ENCODE results near the gene GCAT. TPM values are rescaled to one million over a fixed set of nuclear protein-coding genes. Genes with fewer than 3 reads are reported as not detected.
A peak's percentile ranks its signal among the peaks of the same experiment; 100 is the strongest.

Gene GCAT
- total and polyA plus RNA-seq, 2 of the 13 experiments (the other 11 are each of a cell fraction or from before 2014, with no cell fraction given), result 28.0 to 50.3 TPM

- peak; percentile 38; the same call in 1 of the 2 replicates for TF ChIP-seq MAZ (IDR thresholded peaks at IDR 0.05; ENCODE audit: borderline replicate concordance, low read depth, low read length)
- TF ChIP-seq MAZ (CRISPR knock-in tag; IDR thresholded peaks at IDR 0.05; ENCODE audit: low read depth), result peak; percentile 90
- no peak for TF ChIP-seq ZNF20 (CRISPR knock-in tag; IDR thresholded peaks at IDR 0.05)
- TF ChIP-seq MXD4 (CRISPR knock-in tag; IDR thresholded peaks at IDR 0.05), result 0 out of 2 replicates have a peak, but pooled peaks have one; percentile 26
- no peak for TF ChIP-seq ZNF75D (CRISPR knock-in tag; IDR thresholded peaks at IDR 0.05; ENCODE audit: borderline replicate concordance)
- peak; percentile 75 for TF ChIP-seq ZBTB7A (CRISPR knock-in tag; IDR thresholded peaks at IDR 0.05)
- peak; percentile 88; the same call in 1 of the 2 replicates for TF ChIP-seq ZSCAN12 (CRISPR knock-in tag; IDR thresholded peaks at IDR 0.05)
- TF ChIP-seq ISX (CRISPR knock-in tag; conservative IDR thresholded peaks at IDR 0.05), result no peak
- peak; percentile 40; the same call in 1 of the 2 replicates for TF ChIP-seq E2F1 (CRISPR knock-in tag; IDR thresholded peaks at IDR 0.05)
- TF ChIP-seq GATAD1 (CRISPR knock-in tag; IDR thresholded peaks at IDR 0.05), result peak; percentile 83
- peak; percentile 80; the same call in 1 of the 2 replicates for TF ChIP-seq FOXC1 (CRISPR knock-in tag; IDR thresholded peaks at IDR 0.05; ENCODE audit: borderline replicate concordance)
- TF ChIP-seq ZNF530 (CRISPR knock-in tag; IDR thresholded peaks at IDR 0.05; ENCODE audit: low read depth), result no peak
- TF ChIP-seq PPARG (CRISPR knock-in tag; conservative IDR thresholded peaks at IDR 0.05), result 0 out of 2 replicates have a peak, but pooled peaks have one; percentile 8
- peak; percentile 78; the same call in 1 of the 2 replicates for TF ChIP-seq ZNF564 (CRISPR knock-in tag; IDR thresholded peaks at IDR 0.05)
- no peak for TF ChIP-seq CTCF (CRISPR knock-in tag; IDR thresholded peaks at IDR 0.05)
- TF ChIP-seq RXRA (CRISPR knock-in tag; IDR thresholded peaks at IDR 0.05), result peak; percentile 72
- TF ChIP-seq ZFP90 (CRISPR knock-in tag; IDR thresholded peaks at IDR 0.05; ENCODE audit: borderline replicate concordance), result peak; percentile 84; the same call in 1 of the 2 replicates
- TF ChIP-seq BCL3 (CRISPR knock-in tag; IDR thresholded peaks at IDR 0.05), result no peak; the same call in none of the 2 replicates
- TF ChIP-seq ARID5B (CRISPR knock-in tag; IDR thresholded peaks at IDR 0.05), result peak; percentile 60; the same call in 1 of the 2 replicates
- TF ChIP-seq SALL2 (CRISPR knock-in tag; IDR thresholded peaks at IDR 0.05), result peak; percentile 93; the same call in 1 of the 2 replicates
- TF ChIP-seq ZZZ3 (CRISPR knock-in tag; IDR thresholded peaks at IDR 0.05; ENCODE audit: borderline replicate concordance), result no peak
Observed at GRCh38 chr22:37804881-37805809, 2.6 kb upstream of the GCAT start (continued).
